ENCODE measurements around the gene PDSS1. TPM values are rescaled to one million over a fixed set of nuclear protein-coding genes. Genes with fewer than 3 reads are reported as not detected.

The PDSS1 gene
- total and polyA plus RNA-seq, 9 of the 15 experiments (the other 6 are each of a cell fraction or from before 2014, with no cell fraction given) = 11.0 to 59.5 (median 45.3) TPM

DNA sequence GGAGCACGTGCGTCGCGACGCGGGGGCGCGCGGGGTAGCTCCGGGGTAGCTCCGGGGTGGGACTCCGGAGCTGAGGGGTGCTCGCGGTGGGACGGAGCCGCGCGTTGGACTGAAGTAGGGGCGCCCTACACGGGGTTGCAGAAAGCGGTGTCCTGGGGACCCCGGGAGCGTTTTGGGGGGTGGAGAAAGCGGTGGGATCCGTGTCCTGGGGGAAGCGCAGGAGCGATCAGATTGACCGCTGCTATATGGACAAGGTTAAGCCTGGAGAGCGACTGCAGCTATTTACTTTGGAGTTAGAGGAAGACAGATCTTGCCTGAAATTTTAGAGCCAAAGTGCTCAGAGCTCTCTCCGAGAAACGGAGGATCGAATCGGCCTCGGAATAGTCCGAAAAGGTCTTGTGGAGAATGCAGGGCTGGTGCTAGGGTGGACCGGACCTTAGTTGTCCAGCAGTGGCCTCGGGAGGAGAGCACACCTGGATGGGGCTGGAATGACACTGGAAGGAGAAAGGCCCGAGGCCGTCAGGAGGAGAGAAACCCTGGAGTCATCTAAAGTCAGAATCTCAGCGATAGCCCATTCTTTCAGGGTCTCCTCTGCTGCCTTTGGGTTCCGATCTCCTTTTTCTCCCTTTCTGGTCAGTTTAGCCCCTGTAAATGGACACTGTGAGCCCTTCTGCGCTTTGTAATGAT lies 564 bp downstream of the PDSS1 start (continued):
- TF ChIP-seq, protein P1, sequence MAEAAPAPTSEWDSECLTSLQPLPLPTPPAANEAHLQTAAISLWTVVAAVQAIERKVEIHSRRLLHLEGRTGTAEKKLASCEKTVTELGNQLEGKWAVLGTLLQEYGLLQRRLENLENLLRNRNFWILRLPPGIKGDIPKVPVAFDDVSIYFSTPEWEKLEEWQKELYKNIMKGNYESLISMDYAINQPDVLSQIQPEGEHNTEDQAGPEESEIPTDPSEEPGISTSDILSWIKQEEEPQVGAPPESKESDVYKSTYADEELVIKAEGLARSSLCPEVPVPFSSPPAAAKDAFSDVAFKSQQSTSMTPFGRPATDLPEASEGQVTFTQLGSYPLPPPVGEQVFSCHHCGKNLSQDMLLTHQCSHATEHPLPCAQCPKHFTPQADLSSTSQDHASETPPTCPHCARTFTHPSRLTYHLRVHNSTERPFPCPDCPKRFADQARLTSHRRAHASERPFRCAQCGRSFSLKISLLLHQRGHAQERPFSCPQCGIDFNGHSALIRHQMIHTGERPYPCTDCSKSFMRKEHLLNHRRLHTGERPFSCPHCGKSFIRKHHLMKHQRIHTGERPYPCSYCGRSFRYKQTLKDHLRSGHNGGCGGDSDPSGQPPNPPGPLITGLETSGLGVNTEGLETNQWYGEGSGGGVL (CRISPR knock-in tag; IDR thresholded peaks at IDR 0.05) = no peak
- 0 out of 2 replicates have a peak, but pooled peaks have one; percentile 12 for TF ChIP-seq E2F3 (CRISPR knock-in tag; IDR thresholded peaks at IDR 0.05)
- TF ChIP-seq MAFF (IDR thresholded peaks at IDR 0.05; ENCODE audit: low read length) = no peak
- no peak for TF ChIP-seq BCL6 (CRISPR knock-in tag; IDR thresholded peaks at IDR 0.05)
- TF ChIP-seq ZNF785 (CRISPR knock-in tag; IDR thresholded peaks at IDR 0.05) = no peak
- TF ChIP-seq RCOR1 (IDR thresholded peaks at IDR 0.05; ENCODE audit: borderline replicate concordance in 1 of 2, low read depth in 2 of 2, low read length in 2 of 2) = no peak
- TF ChIP-seq BMI1 (IDR thresholded peaks at IDR 0.05; ENCODE audit: low read length) = no peak
- TF ChIP-seq, protein P2, sequence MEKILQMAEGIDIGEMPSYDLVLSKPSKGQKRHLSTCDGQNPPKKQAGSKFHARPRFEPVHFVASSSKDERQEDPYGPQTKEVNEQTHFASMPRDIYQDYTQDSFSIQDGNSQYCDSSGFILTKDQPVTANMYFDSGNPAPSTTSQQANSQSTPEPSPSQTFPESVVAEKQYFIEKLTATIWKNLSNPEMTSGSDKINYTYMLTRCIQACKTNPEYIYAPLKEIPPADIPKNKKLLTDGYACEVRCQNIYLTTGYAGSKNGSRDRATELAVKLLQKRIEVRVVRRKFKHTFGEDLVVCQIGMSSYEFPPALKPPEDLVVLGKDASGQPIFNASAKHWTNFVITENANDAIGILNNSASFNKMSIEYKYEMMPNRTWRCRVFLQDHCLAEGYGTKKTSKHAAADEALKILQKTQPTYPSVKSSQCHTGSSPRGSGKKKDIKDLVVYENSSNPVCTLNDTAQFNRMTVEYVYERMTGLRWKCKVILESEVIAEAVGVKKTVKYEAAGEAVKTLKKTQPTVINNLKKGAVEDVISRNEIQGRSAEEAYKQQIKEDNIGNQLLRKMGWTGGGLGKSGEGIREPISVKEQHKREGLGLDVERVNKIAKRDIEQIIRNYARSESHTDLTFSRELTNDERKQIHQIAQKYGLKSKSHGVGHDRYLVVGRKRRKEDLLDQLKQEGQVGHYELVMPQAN (IDR thresholded peaks at IDR 0.05; ENCODE audit: borderline replicate concordance) = peak; percentile 97; the same call in 1 of the 2 replicates
- no peak for TF ChIP-seq ZNF12 (CRISPR knock-in tag; IDR thresholded peaks at IDR 0.05)
- no peak for TF ChIP-seq ZNF57 (CRISPR knock-in tag; IDR thresholded peaks at IDR 0.05)
- TF ChIP-seq, protein P3, sequence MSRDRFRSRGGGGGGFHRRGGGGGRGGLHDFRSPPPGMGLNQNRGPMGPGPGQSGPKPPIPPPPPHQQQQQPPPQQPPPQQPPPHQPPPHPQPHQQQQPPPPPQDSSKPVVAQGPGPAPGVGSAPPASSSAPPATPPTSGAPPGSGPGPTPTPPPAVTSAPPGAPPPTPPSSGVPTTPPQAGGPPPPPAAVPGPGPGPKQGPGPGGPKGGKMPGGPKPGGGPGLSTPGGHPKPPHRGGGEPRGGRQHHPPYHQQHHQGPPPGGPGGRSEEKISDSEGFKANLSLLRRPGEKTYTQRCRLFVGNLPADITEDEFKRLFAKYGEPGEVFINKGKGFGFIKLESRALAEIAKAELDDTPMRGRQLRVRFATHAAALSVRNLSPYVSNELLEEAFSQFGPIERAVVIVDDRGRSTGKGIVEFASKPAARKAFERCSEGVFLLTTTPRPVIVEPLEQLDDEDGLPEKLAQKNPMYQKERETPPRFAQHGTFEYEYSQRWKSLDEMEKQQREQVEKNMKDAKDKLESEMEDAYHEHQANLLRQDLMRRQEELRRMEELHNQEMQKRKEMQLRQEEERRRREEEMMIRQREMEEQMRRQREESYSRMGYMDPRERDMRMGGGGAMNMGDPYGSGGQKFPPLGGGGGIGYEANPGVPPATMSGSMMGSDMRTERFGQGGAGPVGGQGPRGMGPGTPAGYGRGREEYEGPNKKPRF (IDR thresholded peaks at IDR 0.05; ENCODE audit: low read depth, low read length) = no peak
- TF ChIP-seq KDM5B (IDR thresholded peaks at IDR 0.05; ENCODE audit: insufficient replicate concordance, low read depth, low read length) = peak; percentile 12
- TF ChIP-seq, protein P4, sequence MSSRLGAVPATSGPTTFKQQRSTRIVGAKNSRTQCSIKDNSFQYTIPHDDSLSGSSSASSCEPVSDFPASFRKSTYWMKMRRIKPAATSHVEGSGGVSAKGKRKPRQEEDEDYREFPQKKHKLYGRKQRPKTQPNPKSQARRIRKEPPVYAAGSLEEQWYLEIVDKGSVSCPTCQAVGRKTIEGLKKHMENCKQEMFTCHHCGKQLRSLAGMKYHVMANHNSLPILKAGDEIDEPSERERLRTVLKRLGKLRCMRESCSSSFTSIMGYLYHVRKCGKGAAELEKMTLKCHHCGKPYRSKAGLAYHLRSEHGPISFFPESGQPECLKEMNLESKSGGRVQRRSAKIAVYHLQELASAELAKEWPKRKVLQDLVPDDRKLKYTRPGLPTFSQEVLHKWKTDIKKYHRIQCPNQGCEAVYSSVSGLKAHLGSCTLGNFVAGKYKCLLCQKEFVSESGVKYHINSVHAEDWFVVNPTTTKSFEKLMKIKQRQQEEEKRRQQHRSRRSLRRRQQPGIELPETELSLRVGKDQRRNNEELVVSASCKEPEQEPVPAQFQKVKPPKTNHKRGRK (tag; IDR thresholded peaks at IDR 0.05) = no peak
- TF ChIP-seq RHOXF2B (CRISPR knock-in tag; conservative IDR thresholded peaks at IDR 0.05) = no peak
- no peak for TF ChIP-seq MTA1 (IDR thresholded peaks at IDR 0.05; ENCODE audit: borderline replicate concordance)
- no peak for TF ChIP-seq NR2C2 (CRISPR knock-in tag; IDR thresholded peaks at IDR 0.05)
- no peak; the same call in 1 of the 2 replicates for TF ChIP-seq NR2C2 (tag; IDR thresholded peaks at IDR 0.05)
- no peak for TF ChIP-seq NEUROD1 (IDR thresholded peaks at IDR 0.05; ENCODE audit: borderline replicate concordance, low read depth, low read length, partially characterized antibody)
- TF ChIP-seq HNRNPL (IDR thresholded peaks at IDR 0.05; ENCODE audit: low read depth, low read length) = no peak

Data from K562 (cell line).